ENCODE data around the gene UGT2A1.

The UGT2A1 gene

DNA sequence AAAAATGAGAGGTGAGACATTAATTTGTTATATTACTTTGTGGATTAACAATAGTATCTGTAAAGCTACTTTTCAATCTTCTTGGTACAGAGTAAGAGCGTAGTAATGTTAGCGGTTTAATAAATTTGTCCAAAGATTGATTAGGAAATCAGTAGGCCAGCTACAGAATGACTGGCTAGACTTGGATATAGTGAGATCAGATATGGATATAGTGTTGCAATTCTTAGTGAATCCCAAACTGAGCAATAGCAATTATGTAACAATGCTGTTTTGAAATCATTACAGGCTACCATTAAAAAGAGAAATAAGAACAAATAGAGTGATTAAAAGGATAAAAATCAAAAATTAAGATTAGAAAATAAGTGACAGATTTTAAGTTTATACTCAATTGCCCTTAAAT is 12.8 kb downstream of the UGT2A1 start:
- H3K4me3 Mint-ChIP-seq: no peak overlapping the region
- ATAC-seq (no peak), DNase-seq (no peak)
- no peaks in the 10 kb centered on the region for H3K9me3 Mint-ChIP-seq
- no peaks in the 10 kb centered on the region for H3K36me3 Mint-ChIP-seq (ENCODE audit: low read depth)
- no peak overlapping the region for H3K27ac Mint-ChIP-seq
- H3K27me3 Mint-ChIP-seq: no peaks in the 10 kb centered on the region
- H3K4me1 Mint-ChIP-seq: no peaks in the 10 kb centered on the region

DNA sequence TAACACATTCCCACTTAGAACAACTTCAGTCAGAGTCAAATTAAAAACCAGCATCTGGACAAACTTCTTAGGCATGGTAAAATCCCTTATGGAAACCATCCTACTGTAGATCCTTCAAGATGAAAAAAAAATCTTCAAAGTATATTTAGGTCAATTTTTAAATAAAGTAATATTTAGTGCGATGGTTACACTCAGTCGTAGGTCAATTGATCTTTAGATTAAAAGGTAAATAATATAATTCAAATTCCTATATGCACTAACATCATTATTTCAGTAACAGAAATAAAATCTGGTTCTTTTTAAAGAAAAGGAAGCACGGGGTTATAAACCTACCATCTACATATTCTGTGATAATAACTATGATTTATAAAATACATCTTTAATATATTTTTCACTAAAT is 13.5 kb downstream of the UGT2A1 start, which contains the start of gene UGT2A2:
TSS of gene UGT2A2 (minus strand) at position 101 of the 400 bp plus-strand sequence. CDS start at position 99, 2 bp downstream.
- no peak for DNase-seq
- Mint-ChIP-seq H3K36me3 (ENCODE audit: low read depth) (no peaks in the 10 kb centered on the region), H3K27me3 (no peaks in the 10 kb centered on the region), H3K4me1 (no peaks in the 10 kb centered on the region), H3K9me3 (no peaks in the 10 kb centered on the region), H3K27ac (no peak within 1 kb of the TSS), H3K4me3 (no peak within 1 kb of the TSS)
- ATAC-seq: no peak

DNA sequence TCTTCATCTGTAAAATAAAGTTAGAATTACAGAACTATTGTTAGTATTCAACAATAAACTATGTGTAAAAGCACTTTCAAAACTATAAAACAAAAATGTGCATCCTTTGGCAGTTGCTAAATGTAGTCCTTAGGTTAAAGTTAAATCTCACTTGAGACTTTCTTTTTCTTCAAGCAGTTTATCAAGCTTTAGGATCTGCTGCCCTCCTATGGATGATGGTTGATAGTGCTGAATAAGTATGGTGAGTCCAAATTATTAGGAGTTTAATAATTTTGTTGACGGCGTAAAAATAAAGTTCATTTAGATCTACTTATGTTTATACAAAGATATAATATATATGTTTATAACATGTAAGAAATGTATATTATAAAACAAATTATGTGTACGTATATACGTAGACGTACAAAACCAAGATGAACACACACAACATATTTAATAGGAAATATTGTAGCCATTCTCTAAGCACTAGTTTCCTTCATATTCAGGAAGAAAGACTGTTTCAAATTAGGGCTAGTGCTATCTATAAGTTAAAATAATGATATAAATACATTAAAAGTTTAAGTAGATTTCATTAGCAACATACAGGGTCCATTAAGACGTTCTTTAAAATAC is 35.9 kb downstream of the UGT2A1 start:
- Mint-ChIP-seq H3K9me3 (peaks cover 5% of the 10 kb centered on the region), H3K27me3 (no peaks in the 10 kb centered on the region), H3K36me3 (ENCODE audit: low read depth) (no peaks in the 10 kb centered on the region), H3K27ac (no peak overlapping the region), H3K4me3 (no peak overlapping the region), H3K4me1 (no peaks in the 10 kb centered on the region)
- ATAC-seq (no peak), DNase-seq (no peak)

DNA sequence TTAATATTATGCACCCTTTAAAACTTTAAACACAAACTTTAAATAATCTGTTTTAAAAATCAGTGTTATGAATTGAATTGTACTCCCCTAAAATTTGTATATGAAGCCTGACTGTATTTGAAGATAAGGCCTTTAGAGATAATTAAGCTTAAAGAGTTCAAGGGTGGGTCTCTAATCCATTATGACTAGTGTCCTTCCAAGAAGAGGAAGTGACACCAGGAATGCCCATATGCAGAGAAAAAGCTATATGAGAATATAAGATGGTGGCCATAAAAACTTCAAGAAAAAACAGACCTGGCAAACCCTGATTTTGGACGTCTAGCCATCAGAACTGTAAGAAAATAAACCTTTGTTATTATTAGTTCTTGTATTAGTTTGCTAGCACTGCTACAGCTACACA is 42.6 kb downstream of the UGT2A1 start:
- no peak overlapping the region for H3K27ac Mint-ChIP-seq
- DNase-seq: no peak
- H3K36me3 Mint-ChIP-seq (ENCODE audit: low read depth): no peaks in the 10 kb centered on the region
- H3K4me3 Mint-ChIP-seq: no peak overlapping the region
- no peaks in the 10 kb centered on the region for H3K4me1 Mint-ChIP-seq
- no peak for ATAC-seq
- H3K9me3 Mint-ChIP-seq: peaks cover 3% of the 10 kb centered on the region
- no peaks in the 10 kb centered on the region for H3K27me3 Mint-ChIP-seq

DNA sequence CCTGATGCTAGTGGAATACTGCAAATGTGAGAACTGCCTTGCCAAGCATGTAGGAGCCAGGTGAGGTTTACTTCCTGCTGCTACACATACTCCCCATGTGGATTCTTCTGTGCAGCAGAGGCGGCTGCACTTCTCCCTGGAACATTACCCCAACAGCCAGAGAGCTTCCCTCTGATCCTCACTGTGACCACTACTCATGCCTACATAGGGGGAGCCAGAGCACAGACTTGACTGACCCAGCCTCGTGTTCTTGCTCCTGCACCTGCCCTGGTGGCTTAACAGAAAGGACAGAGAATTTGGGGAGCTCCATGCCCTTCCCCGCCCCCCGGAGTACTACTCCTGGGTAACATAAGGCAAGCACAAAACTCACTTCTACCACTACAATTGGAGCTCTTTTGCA is 52.0 kb downstream of the UGT2A1 start:
- H3K27me3 Mint-ChIP-seq: no peaks in the 10 kb centered on the region
- no peak for ATAC-seq
- DNase-seq: no peak
- H3K9me3 Mint-ChIP-seq: no peaks in the 10 kb centered on the region
- H3K27ac Mint-ChIP-seq: no peak overlapping the region
- no peaks in the 10 kb centered on the region for H3K4me1 Mint-ChIP-seq
- no peak overlapping the region for H3K4me3 Mint-ChIP-seq
- no peaks in the 10 kb centered on the region for H3K36me3 Mint-ChIP-seq (ENCODE audit: low read depth)

DNA sequence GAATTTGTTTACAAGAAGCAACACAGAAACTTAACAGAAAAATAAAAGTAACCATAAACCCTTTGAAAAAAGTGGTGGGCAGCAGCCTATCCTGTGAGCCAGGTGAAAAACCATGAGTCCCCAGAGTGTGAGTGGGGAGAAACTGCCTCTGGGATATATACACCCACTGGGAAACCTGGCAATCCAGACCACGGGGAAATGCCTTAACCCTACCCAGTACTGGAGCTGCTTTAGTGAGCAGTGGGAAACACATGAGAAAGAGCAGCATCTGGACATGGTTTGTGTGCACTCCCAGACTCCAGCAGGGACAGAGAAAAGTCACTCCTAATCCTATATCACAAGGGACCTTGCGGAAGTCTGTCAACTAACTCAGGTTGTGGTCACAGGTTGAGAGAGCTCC is 53.0 kb downstream of the UGT2A1 start:
- ATAC-seq: no peak
- DNase-seq: no peak
- Mint-ChIP-seq H3K27me3 (no peaks in the 10 kb centered on the region), H3K9me3 (no peaks in the 10 kb centered on the region), H3K4me1 (no peaks in the 10 kb centered on the region), H3K27ac (no peak overlapping the region), H3K4me3 (no peak overlapping the region), H3K36me3 (ENCODE audit: low read depth) (no peaks in the 10 kb centered on the region)

DNA sequence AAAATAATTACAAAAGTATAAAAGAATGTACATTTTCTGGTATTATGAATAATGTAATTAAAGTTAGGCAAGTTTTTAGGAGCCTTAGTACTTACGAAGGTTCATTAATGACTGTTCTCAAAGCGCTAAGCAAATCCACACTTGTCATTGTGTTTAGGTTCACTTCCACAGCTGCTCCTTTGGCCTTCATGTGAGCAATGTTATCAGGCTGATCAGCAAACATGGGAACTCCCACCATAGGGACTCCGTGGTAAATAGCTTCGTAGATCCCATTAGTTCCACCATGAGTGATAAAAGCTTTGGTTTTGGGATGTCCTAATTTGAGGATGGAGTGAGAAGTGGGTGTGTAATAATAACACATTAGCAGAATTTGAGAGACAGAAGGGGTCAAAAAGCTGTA is 58.7 kb downstream of the UGT2A1 start:
- no peak for DNase-seq
- H3K27me3 Mint-ChIP-seq: no peaks in the 10 kb centered on the region
- no peak overlapping the region for H3K27ac Mint-ChIP-seq
- H3K36me3 Mint-ChIP-seq (ENCODE audit: low read depth): no peaks in the 10 kb centered on the region
- no peaks in the 10 kb centered on the region for H3K4me1 Mint-ChIP-seq
- H3K9me3 Mint-ChIP-seq: no peaks in the 10 kb centered on the region
- ATAC-seq: no peak
- H3K4me3 Mint-ChIP-seq: no peak overlapping the region

- Mint-ChIP-seq H3K9me3 (no peaks in the 10 kb centered on the region), H3K4me3 (no peak overlapping the region), H3K27me3 (no peaks in the 10 kb centered on the region), H3K36me3 (ENCODE audit: low read depth) (no peaks in the 10 kb centered on the region), H3K4me1 (no peaks in the 10 kb centered on the region), H3K27ac (no peak overlapping the region)
- no peak for DNase-seq
- no peak for ATAC-seq
These were observed 61.7 kb downstream of the UGT2A1 start for GRCh38 chr4:69591364-69591763.

GRCh38 chr4:69589884-69590283 is 63.2 kb downstream of the UGT2A1 start:
- DNase-seq (no peak), ATAC-seq (no peak)
- no peaks in the 10 kb centered on the region for H3K4me1 Mint-ChIP-seq
- H3K4me3 Mint-ChIP-seq: no peak overlapping the region
- H3K27me3 Mint-ChIP-seq: no peaks in the 10 kb centered on the region
- no peak overlapping the region for H3K27ac Mint-ChIP-seq
- H3K36me3 Mint-ChIP-seq (ENCODE audit: low read depth): no peaks in the 10 kb centered on the region
- no peaks in the 10 kb centered on the region for H3K9me3 Mint-ChIP-seq

- DNase-seq (no peak), ATAC-seq (no peak)
- Mint-ChIP-seq H3K27ac (no peak overlapping the region), H3K27me3 (no peaks in the 10 kb centered on the region), H3K9me3 (no peaks in the 10 kb centered on the region), H3K4me1 (no peaks in the 10 kb centered on the region), H3K4me3 (no peak overlapping the region), H3K36me3 (ENCODE audit: low read depth) (no peaks in the 10 kb centered on the region)
These were observed 68.9 kb downstream of the UGT2A1 start for GRCh38 chr4:69584135-69584534.

DNA sequence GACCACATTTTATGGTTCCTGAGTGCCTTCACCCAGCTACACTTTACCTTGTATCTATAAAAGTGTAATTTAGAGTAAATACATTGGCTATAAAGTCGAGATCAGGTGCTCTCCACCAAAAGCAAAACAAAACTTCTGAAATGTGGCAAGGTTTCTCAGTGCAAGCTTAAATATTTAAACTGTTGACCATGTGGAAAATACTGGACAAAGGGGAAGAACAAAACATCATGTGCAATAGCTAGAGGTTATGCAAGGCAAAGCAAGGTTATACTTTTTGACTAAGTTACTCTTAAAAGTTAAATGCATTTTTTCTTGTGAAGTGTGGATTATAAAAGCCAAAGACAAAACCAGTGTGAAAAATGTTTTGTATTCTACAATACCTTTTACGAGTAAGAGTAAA is 69.5 kb downstream of the UGT2A1 start:
- H3K4me3 Mint-ChIP-seq: no peak overlapping the region
- H3K36me3 Mint-ChIP-seq (ENCODE audit: low read depth): no peaks in the 10 kb centered on the region
- H3K27ac Mint-ChIP-seq: no peak overlapping the region
- no peaks in the 10 kb centered on the region for H3K9me3 Mint-ChIP-seq
- ATAC-seq (no peak), DNase-seq (no peak)
- no peaks in the 10 kb centered on the region for H3K27me3 Mint-ChIP-seq
- no peaks in the 10 kb centered on the region for H3K4me1 Mint-ChIP-seq

DNA sequence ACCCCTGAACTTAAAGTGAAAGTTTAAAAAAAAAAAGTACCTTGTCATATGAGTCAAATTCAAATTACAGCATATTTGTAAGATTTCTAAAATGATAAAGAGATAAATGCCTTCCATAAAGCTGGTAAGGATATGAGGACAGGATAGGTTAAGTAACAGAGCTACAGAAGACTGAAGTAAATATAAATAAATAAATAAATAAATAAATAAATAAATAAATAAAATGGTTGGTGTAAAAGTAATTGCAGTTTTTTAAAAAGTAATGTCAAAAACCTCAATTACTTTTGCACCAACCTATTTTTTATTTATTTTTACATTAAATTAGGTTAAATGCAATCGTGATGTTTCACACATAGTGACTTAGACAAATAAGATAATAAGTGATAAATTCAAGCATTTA is 75.8 kb downstream of the UGT2A1 start:
- ATAC-seq: no peak
- H3K27ac Mint-ChIP-seq: no peak overlapping the region
- H3K27me3 Mint-ChIP-seq: no peaks in the 10 kb centered on the region

DNA sequence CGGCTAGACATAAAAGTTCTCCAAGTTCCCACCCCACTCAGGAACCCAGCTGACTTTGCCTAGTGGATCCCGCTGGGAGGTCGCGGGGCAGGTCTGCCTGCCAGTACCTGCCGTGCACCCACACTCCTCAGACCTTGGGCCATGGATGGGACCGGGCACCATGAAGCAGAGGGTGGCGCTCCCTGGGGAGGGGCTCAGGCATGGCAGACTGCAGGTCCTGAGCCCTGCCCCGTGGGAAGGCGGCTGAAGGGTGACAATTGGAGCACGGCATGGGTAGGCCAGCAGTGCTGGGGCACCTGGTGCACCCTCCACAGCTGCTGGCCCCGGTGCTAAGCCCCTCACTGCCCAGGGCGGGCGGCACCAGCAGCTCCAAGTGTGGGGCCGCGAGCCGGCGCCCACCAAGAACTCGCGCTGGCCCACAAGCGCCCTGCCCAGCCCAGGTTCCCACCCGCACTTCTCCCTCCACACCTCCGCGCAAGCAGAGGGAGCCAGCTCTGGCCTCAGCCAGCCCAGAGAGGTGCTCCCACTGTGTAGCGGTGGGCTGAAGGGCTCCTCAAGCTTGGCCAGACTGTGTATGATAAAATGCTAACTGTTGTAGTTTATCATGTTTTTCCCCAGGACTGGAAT is 76.7 kb downstream of the UGT2A1 start:
- no peaks in the 10 kb centered on the region for H3K9me3 Mint-ChIP-seq

More for the DNA sequence above, 75.8 kb downstream of the UGT2A1 start:
- H3K4me3 Mint-ChIP-seq: no peak overlapping the region
- H3K9me3 Mint-ChIP-seq: no peaks in the 10 kb centered on the region
- no peaks in the 10 kb centered on the region for H3K4me1 Mint-ChIP-seq
- H3K36me3 Mint-ChIP-seq (ENCODE audit: low read depth): no peaks in the 10 kb centered on the region
- DNase-seq: no peak

GRCh38 chr4:69568787-69569186 is 84.3 kb downstream of the UGT2A1 start:
- no peak overlapping the region for H3K27ac Mint-ChIP-seq
- H3K4me1 Mint-ChIP-seq: no peaks in the 10 kb centered on the region
- H3K4me3 Mint-ChIP-seq: no peak overlapping the region
- H3K9me3 Mint-ChIP-seq: peaks cover 4% of the 10 kb centered on the region
- no peaks in the 10 kb centered on the region for H3K36me3 Mint-ChIP-seq (ENCODE audit: low read depth)
- ATAC-seq (no peak), DNase-seq (no peak)
- H3K27me3 Mint-ChIP-seq: no peaks in the 10 kb centered on the region

More for the DNA sequence above, 76.7 kb downstream of the UGT2A1 start:
- no peaks in the 10 kb centered on the region for H3K36me3 Mint-ChIP-seq (ENCODE audit: low read depth)
- no peaks in the 10 kb centered on the region for H3K4me1 Mint-ChIP-seq
- no peak overlapping the region for H3K27ac Mint-ChIP-seq
- no peaks in the 10 kb centered on the region for H3K27me3 Mint-ChIP-seq
- no peak for DNase-seq
- no peak overlapping the region for H3K4me3 Mint-ChIP-seq
- ATAC-seq: no peak

GRCh38 chr4:69563424-69563823 is 89.6 kb downstream of the UGT2A1 start:
- Mint-ChIP-seq H3K27ac (no peak overlapping the region), H3K9me3 (peaks cover 8% of the 10 kb centered on the region), H3K4me1 (no peaks in the 10 kb centered on the region), H3K36me3 (ENCODE audit: low read depth) (no peaks in the 10 kb centered on the region), H3K4me3 (no peak overlapping the region), H3K27me3 (no peaks in the 10 kb centered on the region)
- no peak for ATAC-seq
- no peak for DNase-seq

DNA sequence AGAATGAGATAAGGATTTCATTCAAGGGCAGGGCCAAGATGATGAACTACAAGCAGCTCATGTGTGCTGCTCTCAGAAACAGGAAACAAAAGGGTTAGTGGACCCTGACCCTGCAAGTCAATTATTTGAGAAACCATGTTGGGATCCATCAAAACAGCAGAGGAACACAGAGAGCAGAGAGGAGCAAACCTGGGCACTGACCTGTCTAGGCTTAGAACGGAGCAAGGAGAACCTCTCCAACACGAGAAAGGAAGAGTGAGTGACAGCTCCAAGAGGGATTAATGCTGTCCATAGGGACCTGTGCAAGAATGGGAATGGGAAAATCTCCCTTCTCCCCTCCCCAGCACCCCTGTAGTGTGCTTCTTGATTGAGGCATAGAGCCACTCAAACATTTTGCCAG is 103.4 kb downstream of the UGT2A1 start:
- Mint-ChIP-seq H3K9me3 (peaks cover 8% of the 10 kb centered on the region), H3K4me3 (no peak overlapping the region), H3K27ac (no peak overlapping the region), H3K27me3 (no peaks in the 10 kb centered on the region), H3K4me1 (no peaks in the 10 kb centered on the region), H3K36me3 (ENCODE audit: low read depth) (no peaks in the 10 kb centered on the region)
- DNase-seq (no peak), ATAC-seq (no peak)
